Erythroblast (primary cell): ENCODE results near the gene NRP1.

ENCODE experiments used
- GATA1 ChIP-seq: IDR thresholded peaks from 2 replicates; pipeline ENCODE4 v1.6.1; 2011; ENCODE audit warnings: low read depth, mild to moderate bottlenecking, control low read depth, low read length, moderate library complexity
- POLR2A ChIP-seq: IDR thresholded peaks from 2 replicates; pipeline ENCODE4 v1.6.1; 2011; ENCODE audit warnings: mild to moderate bottlenecking, low read length

GRCh38 chr10:33333260-33334101 is 986 bp downstream of the NRP1 start:
- no peak for TF ChIP-seq POLR2A
- TF ChIP-seq GATA1 = no peak
